ENCODE measurements around the gene RYR1.

GRCh38 chr19:38488096-38488495 is 54.6 kb downstream of the RYR1 start:
- TF ChIP-seq EZH2 (IDR thresholded peaks at IDR 0.05; ENCODE audit: insufficient read depth, low read length) (no peak), CTCF (IDR thresholded peaks at IDR 0.05; ENCODE audit: insufficient read depth, low read depth, low read length) (no peak)

Measured in astrocyte (in vitro differentiated cells and primary cell).